Natural killer cell (primary cell): ENCODE measurements around the gene NCSTN. TPM values are rescaled to one million over a fixed set of nuclear protein-coding genes. Genes with fewer than 3 reads are reported as not detected.

Source experiments
- ATAC-seq, 3 donors: fragments of 150-1000 bp in 2 of 3; fragments of 200-7000 bp in 1 of 3; cut with Tn5 transposase; 1 replicate in 1 of 3; 2 replicates in 2 of 3; pipeline ENCODE4 v1.10.0; 2021; ENCODE audit warnings: mild to moderate bottlenecking in 2 of 3, moderate library complexity in 2 of 3
- DNase-seq, 2 donors: peaks; one replicate each; pipeline versions ENCODE4 v3.0.0 to v3.0.0-alpha.2; 2013 to 2021; ENCODE audit warnings: mixed read lengths in 1 of 2
- H3K27ac ChIP-seq: one replicate; pipeline ENCODE4 v1.5.1; 2013; ENCODE audit warnings: mild to moderate bottlenecking, low read length
- H3K27me3 ChIP-seq: one replicate; pipeline ENCODE4 v1.6.1; 2013; ENCODE audit warnings: low read length; ENCODE audit not compliant: control insufficient read depth, insufficient read depth
- H3K36me3 ChIP-seq: one replicate; pipeline ENCODE4 v1.6.1; 2013; ENCODE audit warnings: low read length; ENCODE audit not compliant: control insufficient read depth, insufficient read depth
- H3K4me1 ChIP-seq: one replicate; pipeline ENCODE4 v1.6.1; 2013; ENCODE audit warnings: low read length; ENCODE audit not compliant: control insufficient read depth, insufficient read depth
- H3K4me3 ChIP-seq: one replicate; pipeline ENCODE4 v1.5.1; 2013; ENCODE audit warnings: low read length
- H3K9me3 ChIP-seq: one replicate; pipeline ENCODE4 v1.6.1; 2013; ENCODE audit warnings: low read length; ENCODE audit not compliant: control insufficient read depth, insufficient read depth
- H3K27ac Mint-ChIP-seq, 2 donors: one replicate each; pipeline ENCODE4 v1.8.0; 2022; ENCODE audit warnings: mild to moderate bottlenecking in 2 of 2, mixed read lengths in 2 of 2, moderate library complexity in 1 of 2
- H3K27me3 Mint-ChIP-seq, 2 donors: one replicate each; pipeline ENCODE4 v1.8.0; 2022; ENCODE audit warnings: low read depth in 2 of 2, mixed read lengths in 2 of 2
- H3K36me3 Mint-ChIP-seq: one replicate; pipeline ENCODE4 v1.8.0; 2022; ENCODE audit warnings: mixed read lengths
- H3K4me1 Mint-ChIP-seq, 2 donors: one replicate each; pipeline ENCODE4 v1.8.0; 2022; ENCODE audit warnings: mixed read lengths in 2 of 2
- H3K4me3 Mint-ChIP-seq: one replicate; pipeline ENCODE4 v1.8.0; 2022; ENCODE audit warnings: mild to moderate bottlenecking, moderate library complexity, mixed read lengths
- H3K9me3 Mint-ChIP-seq, 2 donors: one replicate each; pipeline ENCODE4 v1.8.0; 2022; ENCODE audit warnings: mixed read lengths in 2 of 2
- CTCF ChIP-seq: fragments of 200-600 bp; IDR thresholded peaks from one replicate; pipeline ENCODE4 v1.8.0; 2022; ENCODE audit warnings: antibody characterized with exemption
- WGBS: methylation state at CpG from one replicate; pipeline ENCODE4 v1.1.7; 2013; ENCODE audit warnings: missing lambda C conversion rate; ENCODE audit not compliant: insufficient coverage; 5-methylcytosine and 5-hydroxymethylcytosine counted together
- intact Hi-C: fragments of 100-400 bp; cut with micrococcal nuclease; formaldehyde crosslinking; loops from one replicate; pipeline ENCODE4 v1.14.2; 2022
- total RNA-seq, 4 donors: library from RNA; stranded (reverse); fragments of 120-200 nt in 1 of 4; gene quantifications; one replicate each; pipeline versions ENCODE4 v1.2.3 to v1.2.4, GENCODE V29; 2013 to 2022

Gene NCSTN
- total RNA-seq, 3 donors from 2014 or later (not counting 1 experiment from before 2014, with no cell fraction given) = 104 to 140 (median 110) TPM

GRCh38 chr1:160351629-160352028 lies 8.4 kb downstream of the NCSTN start:
- H3K4me1 ChIP-seq = peaks cover 3% of the 10 kb centered on the region
- H3K4me1 Mint-ChIP-seq = peaks cover 0 to 4% of the 10 kb centered on the region in 2 donors
- ATAC-seq (no peak), DNase-seq (no peak)
- peaks cover 88% of the 10 kb centered on the region for H3K36me3 ChIP-seq
- H3K9me3 ChIP-seq = no peaks in the 10 kb centered on the region
- no peak for TF ChIP-seq CTCF
- WGBS = 91% methylated on average over 4 of the region's 4 CpGs
- H3K27ac Mint-ChIP-seq = no peak overlapping the region
- no peaks in the 10 kb centered on the region for H3K27me3 Mint-ChIP-seq
- no peak overlapping the region for H3K27ac ChIP-seq
- H3K4me3 ChIP-seq = no peak overlapping the region
- H3K36me3 Mint-ChIP-seq = peaks cover 42% of the 10 kb centered on the region
- no peaks in the 10 kb centered on the region for H3K27me3 ChIP-seq
- intact Hi-C loops = no loop called here
- H3K9me3 Mint-ChIP-seq = no peaks in the 10 kb centered on the region
- no peak overlapping the region for H3K4me3 Mint-ChIP-seq

GRCh38 chr1:160352555-160352954 lies 9.4 kb downstream of the NCSTN start:
- ATAC-seq (no peak), DNase-seq (no peak)
- Histone ChIP-seq H3K27ac (no peak overlapping the region), H3K4me1 (no peaks in the 10 kb centered on the region), H3K36me3 (peaks cover 95% of the 10 kb centered on the region), H3K9me3 (no peaks in the 10 kb centered on the region), H3K4me3 (no peak overlapping the region), H3K27me3 (no peaks in the 10 kb centered on the region)
- 96% methylated on average over 8 of the region's 8 CpGs for WGBS
- Mint-ChIP-seq H3K36me3 (peaks cover 51% of the 10 kb centered on the region), H3K4me3 (no peak overlapping the region), H3K27me3 (no peaks in the 10 kb centered on the region), H3K27ac (no peak overlapping the region), H3K4me1 (peaks cover 0 to 4% of the 10 kb centered on the region in 2 donors), H3K9me3 (no peaks in the 10 kb centered on the region)
- intact Hi-C loops = no loop called here
- TF ChIP-seq CTCF = no peak

- H3K9me3 Mint-ChIP-seq = no peaks in the 10 kb centered on the region
- H3K4me3 ChIP-seq = no peak overlapping the region
- ATAC-seq = no peak
- WGBS = 100% methylated on average over 2 of the region's 2 CpGs
- TF ChIP-seq CTCF = no peak
- H3K4me1 Mint-ChIP-seq = peaks cover 0 to 4% of the 10 kb centered on the region in 2 donors
- no peak for DNase-seq
- H3K36me3 Mint-ChIP-seq = peaks cover 53% of the 10 kb centered on the region
- no peak overlapping the region for H3K4me3 Mint-ChIP-seq
- no peak overlapping the region for H3K27ac Mint-ChIP-seq
- H3K4me1 ChIP-seq = no peaks in the 10 kb centered on the region
- H3K27ac ChIP-seq = no peak overlapping the region
- H3K27me3 ChIP-seq = no peaks in the 10 kb centered on the region
- no peaks in the 10 kb centered on the region for H3K9me3 ChIP-seq
- H3K27me3 Mint-ChIP-seq = no peaks in the 10 kb centered on the region
- intact Hi-C loops = no loop called here
- peaks cover 97% of the 10 kb centered on the region for H3K36me3 ChIP-seq
Observed at GRCh38 chr1:160353223-160353622, 10.0 kb downstream of the NCSTN start.

- Histone ChIP-seq H3K27me3 (no peaks in the 10 kb centered on the region), H3K36me3 (peaks cover 91% of the 10 kb centered on the region), H3K9me3 (no peaks in the 10 kb centered on the region), H3K27ac (no peak overlapping the region), H3K4me1 (no peaks in the 10 kb centered on the region), H3K4me3 (no peak overlapping the region)
- peaks cover 59% of the 10 kb centered on the region for H3K36me3 Mint-ChIP-seq
- H3K4me3 Mint-ChIP-seq = no peak overlapping the region
- H3K27ac Mint-ChIP-seq = peak overlapping the region in 1 of 2 donors; percentile 40
- 92% methylated on average over 5 of the region's 5 CpGs for WGBS
- H3K9me3 Mint-ChIP-seq = no peaks in the 10 kb centered on the region
- peak in 1 of 2 donors; percentile 49 for DNase-seq
- peaks cover 0 to 4% of the 10 kb centered on the region in 2 donors for H3K4me1 Mint-ChIP-seq
- intact Hi-C loops = no loop called here
- peak in 2 of 3 donors; percentile 46 to 68 for ATAC-seq
- TF ChIP-seq CTCF = peak; percentile 24
- no peaks in the 10 kb centered on the region for H3K27me3 Mint-ChIP-seq
Observed at GRCh38 chr1:160354388-160354985, 11.3 kb downstream of the NCSTN start.
